Neuronal stem cell (in vitro differentiated cells): ENCODE data around the gene TBC1D17.
A peak's percentile ranks its signal among the peaks of the same experiment; 100 is the strongest.

Experiments
- DNase-seq: peaks from one replicate; pipeline ENCODE4 v3.0.0-alpha.2; 2013; ENCODE audit warnings: low spot score
- H2AFZ ChIP-seq: one replicate; pipeline ENCODE4 v1.6.1; 2013; ENCODE audit warnings: mild to moderate bottlenecking, low read length, inconsistent platforms
- H2AK5ac ChIP-seq: 2 replicates; pipeline ENCODE4 v1.6.1; 2013; ENCODE audit warnings: low read depth, mild to moderate bottlenecking, inconsistent platforms, low read length, moderate library complexity, mixed read lengths
- H2BK120ac ChIP-seq: 2 replicates; pipeline ENCODE4 v1.6.1; 2013; ENCODE audit warnings: low read depth, mild to moderate bottlenecking, inconsistent platforms, low read length, moderate library complexity, mixed read lengths
- H2BK12ac ChIP-seq: one replicate; pipeline ENCODE4 v1.6.1; 2013; ENCODE audit warnings: low read length, inconsistent platforms
- H2BK15ac ChIP-seq: 2 replicates; pipeline ENCODE4 v1.6.1; 2013; ENCODE audit warnings: mild to moderate bottlenecking, low read length, inconsistent platforms, mixed read lengths
- H2BK5ac ChIP-seq: one replicate; pipeline ENCODE4 v1.6.1; 2013; ENCODE audit warnings: inconsistent platforms, mild to moderate bottlenecking, low read length, moderate library complexity
- H3K14ac ChIP-seq: one replicate; pipeline ENCODE4 v1.6.1; 2013; ENCODE audit warnings: low read length, inconsistent platforms
- H3K18ac ChIP-seq: 2 replicates; pipeline ENCODE4 v1.6.1; 2013; ENCODE audit warnings: low read length, inconsistent platforms
- H3K23ac ChIP-seq: 2 replicates; pipeline ENCODE4 v1.6.1; 2013; ENCODE audit warnings: low read depth, mild to moderate bottlenecking, mixed read lengths, low read length, inconsistent platforms; ENCODE audit not compliant: poor library complexity
- H3K27ac ChIP-seq: replicated peaks from 3 replicates; pipeline ENCODE4 v1.5.1; 2013; ENCODE audit warnings: low read length, inconsistent platforms
- H3K27me3 ChIP-seq, 3 experiments: 2 replicates each; pipeline ENCODE4 v1.6.1; 2013; ENCODE audit warnings: low read length in 3 of 3, mild to moderate bottlenecking in 2 of 3, inconsistent platforms in 1 of 3, low read depth in 1 of 3, mixed read lengths in 1 of 3, moderate library complexity in 1 of 3; ENCODE audit not compliant: control insufficient read depth in 3 of 3, insufficient read depth in 3 of 3
- H3K36me3 ChIP-seq, 2 donors: replicated peaks in 1 of 2; 2 replicates each; pipeline ENCODE4 v1.6.1; 2013; ENCODE audit warnings: low read length in 2 of 2; ENCODE audit not compliant: control insufficient read depth in 2 of 2, insufficient read depth in 2 of 2
- H3K4ac ChIP-seq: 2 replicates; pipeline ENCODE4 v1.6.1; 2013; ENCODE audit warnings: inconsistent platforms, mild to moderate bottlenecking, low read length, moderate library complexity
- H3K4me1 ChIP-seq, 2 donors: 1 replicate in 1 of 2; 2 replicates in 1 of 2; pipeline ENCODE4 v1.6.1; 2013; ENCODE audit warnings: low read length in 2 of 2, low read depth in 1 of 2; ENCODE audit not compliant: control insufficient read depth in 2 of 2, insufficient read depth in 1 of 2
- H3K4me2 ChIP-seq: one replicate; pipeline ENCODE4 v1.6.1; 2013; ENCODE audit warnings: mild to moderate bottlenecking, low read length, inconsistent platforms; ENCODE audit not compliant: insufficient read depth, poor library complexity, severe bottlenecking
- H3K4me3 ChIP-seq, 2 donors: 2 replicates each; pipeline ENCODE4 v1.5.1; 2013; ENCODE audit warnings: low read length in 2 of 2, mild to moderate bottlenecking in 2 of 2, inconsistent platforms in 1 of 2, moderate library complexity in 1 of 2
- H3K79me1 ChIP-seq: one replicate; pipeline ENCODE4 v1.6.1; 2013; ENCODE audit warnings: low read depth, mild to moderate bottlenecking, inconsistent platforms, low read length, moderate library complexity
- H3K9ac ChIP-seq: one replicate; pipeline ENCODE4 v1.6.1; 2013; ENCODE audit warnings: mild to moderate bottlenecking, low read depth, low read length, inconsistent platforms; ENCODE audit not compliant: poor library complexity
- H3K9me3 ChIP-seq, 2 donors: replicated peaks in 1 of 2; 2 replicates each; pipeline versions ENCODE3 to v1.6.1; 2013; ENCODE audit warnings: low read length in 2 of 2, mild to moderate bottlenecking in 2 of 2, inconsistent platforms in 1 of 2, low read depth in 1 of 2, mixed read lengths in 1 of 2, moderate library complexity in 1 of 2; ENCODE audit not compliant: control insufficient read depth in 2 of 2, insufficient read depth in 1 of 2
- H4K8ac ChIP-seq: one replicate; pipeline ENCODE4 v1.6.1; 2013; ENCODE audit warnings: low read depth, mild to moderate bottlenecking, inconsistent platforms, low read length, moderate library complexity
- H4K91ac ChIP-seq: one replicate; pipeline ENCODE4 v1.6.1; 2013; ENCODE audit warnings: low read length, low read depth, mild to moderate bottlenecking, inconsistent platforms; ENCODE audit not compliant: poor library complexity
- WGBS, 2 donors: extraction: QIAGEN DNeasy Blood & Tissue Kit; methylation state at CpG; one replicate each; pipeline ENCODE4 v1.1.7; 2013; ENCODE audit warnings: missing lambda C conversion rate in 2 of 2, mixed read lengths in 1 of 2; ENCODE audit not compliant: insufficient read length in 2 of 2, insufficient replicate concordance in 1 of 2; ENCODE audit errors: extremely low coverage in 2 of 2; 5-methylcytosine and 5-hydroxymethylcytosine counted together

Gene TBC1D17

DNA sequence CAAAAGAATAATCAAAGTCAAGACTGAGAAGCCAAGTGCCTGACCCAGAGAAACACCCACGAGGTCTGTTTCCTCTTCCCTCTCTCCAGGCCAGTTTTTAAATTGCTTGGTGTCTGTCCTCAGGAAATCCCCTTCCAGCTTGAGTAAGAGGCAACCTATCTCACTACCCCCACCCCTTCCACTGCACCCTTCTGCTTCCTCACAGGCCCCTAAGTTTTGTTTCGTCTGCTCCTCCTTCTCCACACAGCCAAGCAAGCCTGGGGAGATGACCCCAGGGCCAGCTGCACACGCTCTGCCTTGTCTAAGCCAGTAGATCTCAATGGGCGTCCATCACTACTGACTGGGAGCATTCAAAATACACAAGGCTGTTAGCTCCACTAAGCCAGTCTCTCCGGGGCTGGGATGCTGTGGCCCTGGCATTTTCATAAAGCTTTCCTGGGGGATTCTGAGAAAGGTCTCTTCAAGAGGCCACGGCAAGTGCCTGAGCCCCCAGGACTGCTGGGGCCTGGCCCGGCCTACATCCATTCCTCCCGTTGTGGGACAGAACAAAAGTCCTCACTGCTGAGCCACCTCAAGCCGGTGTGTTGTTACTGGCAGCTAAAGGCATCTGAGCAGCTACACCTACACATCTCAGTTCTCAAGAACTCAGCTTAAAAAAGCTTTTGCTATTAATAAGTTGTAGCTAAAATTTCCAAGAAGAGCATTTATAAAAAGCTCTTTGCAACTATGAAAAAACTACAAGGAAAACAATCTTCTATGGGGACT, 34.1 kb downstream of the TBC1D17 start:
- DNase-seq = no peak
- peaks cover 65 to 93% of the 10 kb centered on the region in 2 donors for H3K36me3 ChIP-seq

DNA sequence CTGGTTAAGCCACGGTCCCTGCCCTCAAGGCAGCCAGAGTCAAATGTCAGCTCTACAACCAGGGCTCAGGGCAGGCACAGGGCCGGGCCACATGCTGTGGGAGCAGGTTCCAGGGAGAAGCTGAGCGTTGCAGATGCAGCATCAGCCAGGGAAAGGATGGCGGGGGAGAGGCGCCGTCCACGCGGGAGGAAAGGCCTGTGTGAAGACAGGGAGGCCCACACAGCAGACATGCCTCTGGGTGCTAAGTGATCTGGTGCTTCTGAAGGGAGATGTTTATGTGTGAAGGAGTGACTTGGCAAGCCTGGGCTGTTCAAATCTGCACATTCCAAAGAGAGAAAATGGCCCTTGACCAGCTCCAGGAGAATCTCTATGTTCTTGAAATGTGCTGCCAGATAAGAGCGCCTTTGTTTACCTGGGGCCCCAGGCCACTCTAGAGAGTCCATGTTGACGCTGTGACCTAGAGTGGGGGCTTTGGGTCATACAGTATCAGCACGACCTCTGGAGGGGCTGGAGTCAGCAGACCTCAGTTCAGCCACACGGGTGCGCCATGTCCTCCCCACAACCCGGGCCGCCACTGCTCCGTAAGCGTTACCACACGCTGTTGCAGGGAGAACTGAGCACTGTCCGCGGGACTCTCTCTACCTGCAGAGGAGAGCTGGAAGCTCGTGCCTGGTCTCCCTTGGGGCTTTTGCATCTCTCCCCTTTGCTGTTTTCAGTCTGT, 35.6 kb downstream of the TBC1D17 start:
- H3K36me3 ChIP-seq = peaks cover 54 to 93% of the 10 kb centered on the region in 2 donors
- no peak overlapping the region for H2BK120ac ChIP-seq
- no peak overlapping the region for H2BK15ac ChIP-seq
- peaks cover 5 to 7% of the 10 kb centered on the region in 2 donors for H3K9me3 ChIP-seq
- DNase-seq = no peak
- no peak overlapping the region for H4K8ac ChIP-seq
- WGBS, 2 donors = no CpG with 5 or more reads among the region's 21 CpGs
- no peak overlapping the region for H2BK5ac ChIP-seq
- peaks cover 26% of the 10 kb centered on the region for H3K79me1 ChIP-seq
- no peak overlapping the region for H3K4me2 ChIP-seq
- peak overlapping the region; percentile 47 for H3K9ac ChIP-seq
- H3K4ac ChIP-seq = no peak overlapping the region
- H3K4me3 ChIP-seq = no peak overlapping the region
- H3K27ac ChIP-seq = no peak overlapping the region
- H2AFZ ChIP-seq = no peak overlapping the region
- H3K14ac ChIP-seq = no peak overlapping the region
- peaks cover 0 to 2% of the 10 kb centered on the region in 2 donors for H3K4me1 ChIP-seq
- peak overlapping the region; percentile 26 for H3K23ac ChIP-seq
- H2AK5ac ChIP-seq = no peak overlapping the region
- H3K27me3 ChIP-seq = no peaks in the 10 kb centered on the region
- H4K91ac ChIP-seq = no peak overlapping the region
- no peak overlapping the region for H2BK12ac ChIP-seq
- no peak overlapping the region for H3K18ac ChIP-seq

More for the DNA sequence above, 34.1 kb downstream of the TBC1D17 start:
- H3K4me2 ChIP-seq = no peak overlapping the region
- no peak overlapping the region for H4K8ac ChIP-seq
- H4K91ac ChIP-seq = no peak overlapping the region
- no peak overlapping the region for H2BK15ac ChIP-seq
- H3K4ac ChIP-seq = no peak overlapping the region
- H3K9ac ChIP-seq = no peak overlapping the region
- no peak overlapping the region for H2AFZ ChIP-seq
- no peak overlapping the region for H2AK5ac ChIP-seq
- H2BK5ac ChIP-seq = no peak overlapping the region
- H3K18ac ChIP-seq = no peak overlapping the region
- H3K4me3 ChIP-seq = no peak overlapping the region
- H2BK12ac ChIP-seq = no peak overlapping the region
- no peak overlapping the region for H3K23ac ChIP-seq
- H3K14ac ChIP-seq = no peak overlapping the region
- no peaks in the 10 kb centered on the region for H3K27me3 ChIP-seq
- H3K9me3 ChIP-seq = peaks cover 7% of the 10 kb centered on the region in 2 donors
- no CpG with 5 or more reads among the region's 9 CpGs for WGBS, 2 donors
- no peaks in the 10 kb centered on the region for H3K4me1 ChIP-seq
- no peak overlapping the region for H3K27ac ChIP-seq
- H2BK120ac ChIP-seq = no peak overlapping the region
- H3K79me1 ChIP-seq = peaks cover 24% of the 10 kb centered on the region

DNA sequence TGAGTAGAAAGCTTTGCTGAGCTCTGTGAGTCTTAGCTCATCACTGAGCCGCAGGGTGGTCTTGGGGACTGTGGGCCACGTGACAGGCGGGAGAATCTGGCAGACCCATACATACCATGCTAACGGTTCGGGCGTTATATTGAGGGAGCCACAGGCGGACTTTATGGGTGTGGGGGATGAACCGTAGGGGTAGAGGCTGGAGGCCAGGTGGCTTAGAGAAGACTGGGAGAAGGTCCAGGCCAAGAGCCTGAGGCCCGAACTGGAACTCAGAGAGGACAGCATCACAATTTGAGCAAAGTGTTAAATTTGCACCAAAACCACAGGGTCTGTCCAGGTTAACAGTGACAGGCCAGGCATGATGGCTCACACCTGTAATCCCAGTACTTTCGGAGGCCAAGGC, 36.2 kb downstream of the TBC1D17 start:
- H2BK120ac ChIP-seq = no peak overlapping the region
- H3K23ac ChIP-seq = no peak overlapping the region
- no peak overlapping the region for H4K8ac ChIP-seq
- no peak overlapping the region for H2BK5ac ChIP-seq
- no peak overlapping the region for H3K4ac ChIP-seq
- no peak overlapping the region for H3K18ac ChIP-seq
- H4K91ac ChIP-seq = no peak overlapping the region
- H3K27ac ChIP-seq = no peak overlapping the region
- peaks cover 23% of the 10 kb centered on the region for H3K79me1 ChIP-seq
- H3K9me3 ChIP-seq = peaks cover 5 to 7% of the 10 kb centered on the region in 2 donors
- H3K14ac ChIP-seq = no peak overlapping the region
- no peak overlapping the region for H2BK15ac ChIP-seq
- no CpG with 5 or more reads among the region's 10 CpGs for WGBS, 2 donors
- H3K4me3 ChIP-seq = no peak overlapping the region
- H3K9ac ChIP-seq = no peak overlapping the region
- no peak overlapping the region for H2AK5ac ChIP-seq
- peaks cover 0 to 2% of the 10 kb centered on the region in 2 donors for H3K4me1 ChIP-seq
- DNase-seq = no peak
- H3K36me3 ChIP-seq = peaks cover 53 to 92% of the 10 kb centered on the region in 2 donors
- H2BK12ac ChIP-seq = no peak overlapping the region
- no peak overlapping the region for H3K4me2 ChIP-seq
- H3K27me3 ChIP-seq = no peaks in the 10 kb centered on the region
- no peak overlapping the region for H2AFZ ChIP-seq

DNA sequence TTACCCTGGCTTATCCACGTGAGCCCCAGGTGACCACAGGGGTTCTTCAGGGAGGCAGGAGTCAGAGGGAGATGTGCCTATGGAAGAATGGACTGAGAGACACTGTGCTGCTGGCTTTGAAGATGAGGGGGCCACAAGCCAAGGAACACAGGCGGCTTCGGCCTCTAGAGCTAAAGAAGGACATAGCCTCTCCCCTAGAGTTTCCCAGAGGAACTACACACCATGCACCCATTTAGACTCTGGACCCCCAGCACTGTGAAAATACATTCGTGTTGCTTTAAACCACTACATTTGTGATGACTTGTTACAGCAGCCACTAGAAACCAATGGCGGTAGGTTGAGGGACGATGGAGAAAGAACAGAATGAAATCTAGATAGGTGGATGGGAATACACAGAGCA, 37.8 kb downstream of the TBC1D17 start:
- Histone ChIP-seq H3K4me3 (no peak overlapping the region), H3K14ac (no peak overlapping the region), H3K9me3 (peaks cover 5 to 7% of the 10 kb centered on the region in 2 donors), H3K18ac (no peak overlapping the region), H3K27me3 (no peaks in the 10 kb centered on the region), H3K4me2 (no peak overlapping the region), H3K9ac (no peak overlapping the region), H3K79me1 (peaks cover 20% of the 10 kb centered on the region), H3K27ac (no peak overlapping the region), H3K23ac (no peak overlapping the region), H2BK15ac (no peak overlapping the region), H2BK120ac (no peak overlapping the region), H2AFZ (no peak overlapping the region), H2AK5ac (no peak overlapping the region), H4K91ac (no peak overlapping the region), H3K4ac (no peak overlapping the region), H2BK5ac (no peak overlapping the region), H3K4me1 (peaks cover 0 to 3% of the 10 kb centered on the region in 2 donors), H4K8ac (no peak overlapping the region), H3K36me3 (peaks cover 41 to 88% of the 10 kb centered on the region in 2 donors), H2BK12ac (no peak overlapping the region)
- DNase-seq = no peak
- WGBS, 2 donors = no CpG with 5 or more reads among the region's 6 CpGs
